GM20431 (cell line): ENCODE measurements around the gene TBC1D22A.

ENCODE experiments used
- in situ Hi-C: fragments of 300-500 bp; cut with MseI, MboI; formaldehyde crosslinking; loops from one replicate; pipeline ENCODE4 v1.15.0; 2020; ENCODE audit warnings: low sequenced_read_pairs; ENCODE audit not compliant: unreplicated experiment

TBC1D22A gene

GRCh38 chr22:47055921-47056320 is 293.5 kb downstream of the TBC1D22A start:
- in situ Hi-C loops = no loop called here

GRCh38 chr22:47056361-47056760 is 293.9 kb downstream of the TBC1D22A start:
- in situ Hi-C loops = no loop called here

GRCh38 chr22:47056776-47057470 is 294.5 kb downstream of the TBC1D22A start:
- in situ Hi-C loops = no loop called here

GRCh38 chr22:47057916-47058585 is 295.6 kb downstream of the TBC1D22A start:
- in situ Hi-C loops = no loop called here

GRCh38 chr22:47059076-47059475 is 296.6 kb downstream of the TBC1D22A start:
- in situ Hi-C loops = no loop called here

GRCh38 chr22:47059701-47060161 is 297.3 kb downstream of the TBC1D22A start:
- in situ Hi-C loops = no loop called here

GRCh38 chr22:47060718-47061117 is 298.3 kb downstream of the TBC1D22A start:
- in situ Hi-C loops = no loop called here

GRCh38 chr22:47061226-47061625 is 298.8 kb downstream of the TBC1D22A start:
- in situ Hi-C loops = no loop called here

- in situ Hi-C loops = no loop called here
Measured at GRCh38 chr22:47062126-47062525, 299.7 kb downstream of the TBC1D22A start.

GRCh38 chr22:47063071-47063509 is 300.6 kb downstream of the TBC1D22A start:
- in situ Hi-C loops = no loop called here

GRCh38 chr22:47063606-47064005 is 301.2 kb downstream of the TBC1D22A start:
- in situ Hi-C loops = no loop called here

- in situ Hi-C loops = no loop called here
Measured at GRCh38 chr22:47064016-47064415, 301.6 kb downstream of the TBC1D22A start.

- in situ Hi-C loops = no loop called here
Measured at GRCh38 chr22:47064416-47064815, 302.0 kb downstream of the TBC1D22A start.

- in situ Hi-C loops = no loop called here
Measured at GRCh38 chr22:47065756-47066615, 303.5 kb downstream of the TBC1D22A start.

- in situ Hi-C loops = no loop called here
Measured at GRCh38 chr22:47066616-47066905, 304.1 kb downstream of the TBC1D22A start.

GRCh38 chr22:47067321-47067890 is 305.0 kb downstream of the TBC1D22A start:
- in situ Hi-C loops = no loop called here

- in situ Hi-C loops = no loop called here
Measured at GRCh38 chr22:47067911-47068625, 305.6 kb downstream of the TBC1D22A start.

- in situ Hi-C loops = no loop called here
Measured at GRCh38 chr22:47068626-47068996, 306.2 kb downstream of the TBC1D22A start.

- in situ Hi-C loops = no loop called here
Measured at GRCh38 chr22:47069270-47069669, 306.8 kb downstream of the TBC1D22A start.
